SK-N-SH (cell line): ENCODE results near the gene CYP21A2. TPM values are rescaled to one million over a fixed set of nuclear protein-coding genes. Genes with fewer than 3 reads are reported as not detected.

Source experiments
- CTCF ChIA-PET: fragments of 300-600, 350-600 bp; formaldehyde crosslinking; extraction: SDS; loops from one replicate; lab custom pipeline; 2021; lab: Yijun Ruan, JAX
- POLR2A ChIA-PET: fragments of 350-600 bp; sonication (Branson Sonifier 250); formaldehyde crosslinking; extraction: SDS; loops from one replicate; lab custom pipeline; 2020; ENCODE audit warnings: antibody characterized with exemption, inconsistent platforms; lab: Yijun Ruan, JAX
- DNase-seq: peaks from one replicate; pipeline ENCODE4 v3.0.0; 2012
- H2AFZ ChIP-seq: fragments of 200-600 bp; sonication (generic); 2 replicates; pipeline ENCODE4 v1.8.1; 2016; ENCODE audit warnings: antibody characterized with exemption, mild to moderate bottlenecking, low read depth
- H3F3A ChIP-seq: fragments of 200-600 bp; sonication (generic); replicated peaks from 2 replicates; pipeline ENCODE3; 2016; ENCODE audit warnings: antibody characterized with exemption, mild to moderate bottlenecking; ENCODE audit not compliant: insufficient read depth
- H3K27ac ChIP-seq, 2 experiments: fragments of 200-500 bp in 1 of 2; fragments of 200-600 bp in 1 of 2; sonication (Bioruptor generic) in 1 of 2; sonication (generic), shearing (Covaris generic) in 1 of 2; 2 replicates each; pipeline versions ENCODE4 v1.5.1 to v1.6.1; 2014 to 2016; ENCODE audit warnings: low read depth in 2 of 2, inconsistent platforms in 1 of 2, low read length in 1 of 2, mild to moderate bottlenecking in 1 of 2, mixed read lengths in 1 of 2
- H3K27me3 ChIP-seq: fragments of 200-600 bp; sonication (generic), shearing (Covaris generic); 2 replicates; pipeline ENCODE4 v1.6.1; 2016; ENCODE audit warnings: mixed run types; ENCODE audit not compliant: insufficient read depth
- H3K36me3 ChIP-seq, 2 experiments: fragments of 200-500 bp in 1 of 2; fragments of 200-600 bp in 1 of 2; sonication (Bioruptor generic) in 1 of 2; sonication (generic) in 1 of 2; replicated peaks in 1 of 2; 2 replicates each; pipeline versions ENCODE3 to v1.5.1; 2014 to 2016; ENCODE audit warnings: low read length in 1 of 2, mild to moderate bottlenecking in 1 of 2; ENCODE audit not compliant: insufficient read depth in 2 of 2, control insufficient read depth in 1 of 2
- H3K4me1 ChIP-seq, 2 experiments: fragments of 200-500 bp in 1 of 2; fragments of 200-600 bp in 1 of 2; sonication (Bioruptor generic) in 1 of 2; sonication (generic), shearing (Covaris generic) in 1 of 2; 2 replicates each; pipeline versions ENCODE4 v1.5.1 to v1.6.1; 2014 to 2016; ENCODE audit warnings: low read depth in 1 of 2, low read length in 1 of 2, mixed run types in 1 of 2; ENCODE audit not compliant: insufficient read depth in 2 of 2, control insufficient read depth in 1 of 2
- H3K4me2 ChIP-seq: fragments of 200-600 bp; sonication (generic), shearing (Covaris generic); 2 replicates; pipeline ENCODE4 v1.6.1; 2017; ENCODE audit warnings: mixed run types
- H3K4me3 ChIP-seq, 2 experiments: fragments of 200-500 bp in 1 of 2; fragments of 200-600 bp in 1 of 2; sonication (Bioruptor generic) in 1 of 2; sonication (generic), shearing (Covaris generic) in 1 of 2; 2 replicates each; pipeline versions ENCODE4 v1.5.1 to v1.8.1; 2014 to 2016; ENCODE audit warnings: low read depth in 2 of 2, inconsistent platforms in 1 of 2, low read length in 1 of 2, mild to moderate bottlenecking in 1 of 2, mixed read lengths in 1 of 2, moderate library complexity in 1 of 2
- H3K79me2 ChIP-seq: fragments of 200-600 bp; sonication (generic); 2 replicates; pipeline ENCODE4 v1.8.1; 2017; ENCODE audit warnings: mild to moderate bottlenecking; ENCODE audit not compliant: insufficient read depth
- H3K9ac ChIP-seq: fragments of 200-600 bp; sonication (generic); 2 replicates; pipeline ENCODE4 v1.6.1; 2017; ENCODE audit warnings: mixed run types
- H3K9me2 ChIP-seq: fragments of 200-600 bp; sonication (generic); 2 replicates; pipeline ENCODE4 v1.6.1; 2017; ENCODE audit warnings: mixed run types
- H3K9me3 ChIP-seq: fragments of 200-600 bp; sonication (generic); 2 replicates; pipeline ENCODE4 v1.6.1; 2017; ENCODE audit warnings: mixed run types, mild to moderate bottlenecking, moderate library complexity
- H4K20me1 ChIP-seq: fragments of 200-600 bp; sonication (generic); 2 replicates; pipeline ENCODE4 v1.6.1; 2017; ENCODE audit warnings: mild to moderate bottlenecking, mixed run types; ENCODE audit not compliant: insufficient read depth
- CHD2 ChIP-seq: fragments of 150-350 bp; IDR thresholded peaks from 2 replicates; pipeline ENCODE4 v1.6.1; 2018; ENCODE audit warnings: low read length; ENCODE audit not compliant: partially characterized antibody
- ELF1 ChIP-seq: IDR thresholded peaks from 2 replicates; pipeline ENCODE4 v1.4.0; 2012
- FOXM1 ChIP-seq: IDR thresholded peaks from 2 replicates; pipeline ENCODE4 v1.4.0; 2012; ENCODE audit warnings: low read depth, mild to moderate bottlenecking
- GATA2 ChIP-seq: sonication (generic); formaldehyde crosslinking; IDR thresholded peaks from 2 replicates; pipeline ENCODE4 v1.5.0; 2020; ENCODE audit warnings: mild to moderate bottlenecking, missing genetic modification reagents
- RAD21 ChIP-seq: IDR thresholded peaks from 2 replicates; pipeline ENCODE4 v1.6.1; 2012; ENCODE audit warnings: mild to moderate bottlenecking, low read length
- SMC3 ChIP-seq: IDR thresholded peaks from 2 replicates; pipeline ENCODE4 v1.6.1; 2012; ENCODE audit warnings: low read depth, low read length, improper control_type of control experiment
- TAF1 ChIP-seq: IDR thresholded peaks from 2 replicates; pipeline ENCODE4 v1.6.1; 2012; ENCODE audit warnings: low read depth, mild to moderate bottlenecking, low read length, moderate library complexity, borderline replicate concordance
- WGBS: methylation state at CpG from one replicate; pipeline ENCODE4 v1.1.6; 2017; ENCODE audit warnings: low lambda C conversion rate; 5-methylcytosine and 5-hydroxymethylcytosine counted together
- polyA plus RNA-seq, 3 experiments: library from polyadenylated mRNA; depleted of rRNA; stranded (reverse); fragments of >200 nt; gene quantifications; 2 replicates each; pipeline ENCODE4 v1.2.3, GENCODE V29; 2012
- TF ChIP-seq, protein P1 (sequence below): IDR thresholded peaks from 2 replicates; pipeline ENCODE4 v1.4.0; 2012; ENCODE audit warnings: low read depth, borderline replicate concordance
- TF ChIP-seq, protein P2 (sequence below): fragments of 150-350 bp; IDR thresholded peaks from 2 replicates; pipeline ENCODE4 v1.6.1; 2017; ENCODE audit warnings: antibody characterized with exemption, low read length, low read depth, borderline replicate concordance

CYP21A2 gene
- polyA plus RNA-seq, 1 of the 3 experiments (the other 2 are of a cell fraction), result not detected

DNA sequence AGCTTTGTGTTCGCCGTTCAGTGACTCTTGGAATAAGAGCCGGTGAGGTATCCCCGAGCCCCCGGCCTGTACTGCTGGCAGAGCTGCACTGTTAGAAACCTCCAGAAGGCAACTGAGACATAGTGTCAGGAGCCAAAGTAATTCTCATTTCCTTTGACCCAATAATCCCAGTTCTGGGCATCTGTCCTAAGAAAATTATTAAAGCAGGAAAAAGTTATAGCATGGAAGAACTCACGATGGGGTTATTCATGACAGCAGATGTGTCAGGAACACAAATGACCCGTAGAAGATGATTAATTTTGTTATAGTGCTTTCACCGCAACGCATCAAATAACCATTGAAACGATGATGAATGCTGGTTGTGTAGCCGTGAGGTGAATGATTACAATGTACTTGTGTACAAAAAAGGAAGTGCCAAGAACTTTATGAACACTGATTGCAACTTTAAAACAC, 20.3 kb downstream of the CYP21A2 start:
- H3K27ac ChIP-seq, result no peak overlapping the region
- no peaks in the 10 kb centered on the region for H3K4me1 ChIP-seq
- H3K36me3 ChIP-seq, result no peaks in the 10 kb centered on the region
- H3K9ac ChIP-seq, result no peak overlapping the region
- WGBS, result 62% methylated on average over 11 of the region's 11 CpGs
- peaks cover 18% of the 10 kb centered on the region for H3K27me3 ChIP-seq
- H3K79me2 ChIP-seq, result no peaks in the 10 kb centered on the region
- H2AFZ ChIP-seq, result no peak overlapping the region
- no peaks in the 10 kb centered on the region for H3F3A ChIP-seq
- ChIA-PET CTCF (no interaction called here), POLR2A (no interaction called here)
- no peak for DNase-seq
- no peaks in the 10 kb centered on the region for H4K20me1 ChIP-seq
- H3K9me3 ChIP-seq, result no peaks in the 10 kb centered on the region
- H3K9me2 ChIP-seq, result no peaks in the 10 kb centered on the region
- no peak for TF ChIP-seq SMC3
- TF ChIP-seq ELF1, result no peak
- no peak for TF ChIP-seq GATA2 (CRISPR knock-in tag)
- TF ChIP-seq, protein P1, sequence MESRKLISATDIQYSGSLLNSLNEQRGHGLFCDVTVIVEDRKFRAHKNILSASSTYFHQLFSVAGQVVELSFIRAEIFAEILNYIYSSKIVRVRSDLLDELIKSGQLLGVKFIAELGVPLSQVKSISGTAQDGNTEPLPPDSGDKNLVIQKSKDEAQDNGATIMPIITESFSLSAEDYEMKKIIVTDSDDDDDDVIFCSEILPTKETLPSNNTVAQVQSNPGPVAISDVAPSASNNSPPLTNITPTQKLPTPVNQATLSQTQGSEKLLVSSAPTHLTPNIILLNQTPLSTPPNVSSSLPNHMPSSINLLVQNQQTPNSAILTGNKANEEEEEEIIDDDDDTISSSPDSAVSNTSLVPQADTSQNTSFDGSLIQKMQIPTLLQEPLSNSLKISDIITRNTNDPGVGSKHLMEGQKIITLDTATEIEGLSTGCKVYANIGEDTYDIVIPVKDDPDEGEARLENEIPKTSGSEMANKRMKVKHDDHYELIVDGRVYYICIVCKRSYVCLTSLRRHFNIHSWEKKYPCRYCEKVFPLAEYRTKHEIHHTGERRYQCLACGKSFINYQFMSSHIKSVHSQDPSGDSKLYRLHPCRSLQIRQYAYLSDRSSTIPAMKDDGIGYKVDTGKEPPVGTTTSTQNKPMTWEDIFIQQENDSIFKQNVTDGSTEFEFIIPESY, result no peak
- no peak for TF ChIP-seq CHD2
- no peak for TF ChIP-seq TAF1
- no peak for TF ChIP-seq FOXM1
- no peak overlapping the region for H3K4me2 ChIP-seq
- no peak overlapping the region for H3K4me3 ChIP-seq

GRCh38 chr6:32060966-32061655, 22.9 kb downstream of the CYP21A2 start:
- DNase-seq, result no peak
- Histone ChIP-seq H3K9me2 (no peaks in the 10 kb centered on the region), H2AFZ (no peak overlapping the region), H3K9ac (no peak overlapping the region), H3K4me2 (no peak overlapping the region), H3K9me3 (no peaks in the 10 kb centered on the region), H4K20me1 (no peaks in the 10 kb centered on the region), H3K27ac (no peak overlapping the region), H3K27me3 (peaks cover 18% of the 10 kb centered on the region), H3K36me3 (no peaks in the 10 kb centered on the region), H3K4me1 (no peaks in the 10 kb centered on the region), H3K4me3 (no peak overlapping the region), H3K79me2 (no peaks in the 10 kb centered on the region), H3F3A (no peaks in the 10 kb centered on the region)
- ChIA-PET CTCF (no interaction called here), POLR2A (no interaction called here)
- WGBS, result 64% methylated on average over 11 of the region's 28 CpGs
- TF ChIP-seq, protein P2, sequence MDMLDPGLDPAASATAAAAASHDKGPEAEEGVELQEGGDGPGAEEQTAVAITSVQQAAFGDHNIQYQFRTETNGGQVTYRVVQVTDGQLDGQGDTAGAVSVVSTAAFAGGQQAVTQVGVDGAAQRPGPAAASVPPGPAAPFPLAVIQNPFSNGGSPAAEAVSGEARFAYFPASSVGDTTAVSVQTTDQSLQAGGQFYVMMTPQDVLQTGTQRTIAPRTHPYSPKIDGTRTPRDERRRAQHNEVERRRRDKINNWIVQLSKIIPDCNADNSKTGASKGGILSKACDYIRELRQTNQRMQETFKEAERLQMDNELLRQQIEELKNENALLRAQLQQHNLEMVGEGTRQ, result no peak
- TF ChIP-seq RAD21, result 0 out of 2 replicates have a peak, but pooled peaks have one; percentile 8
